Right cardiac atrium (tissue), 5 donors: ENCODE results near the gene SLC2A9. TPM values are rescaled to one million over a fixed set of nuclear protein-coding genes. Genes with fewer than 3 reads are reported as not detected.
"Not testable (repeated sequence)": the region's sequence is repeated elsewhere in the genome, so short reads cannot be mapped to it uniquely, and the experiment has no call there.

ENCODE experiments used
- ATAC-seq, 2 donors: fragments of 200-7000 bp; cut with Tn5 transposase; one replicate each; pipeline versions ENCODE4 v1.8.0 to v1.9.1; 2020; ENCODE audit warnings: moderate library complexity in 2 of 2, mild to moderate bottlenecking in 1 of 2
- DNase-seq, 3 donors: peaks; one replicate each; pipeline ENCODE4 v3.0.0-alpha.2; 2020
- H3K27ac ChIP-seq: one replicate; pipeline ENCODE4 v1.5.1; 2013; ENCODE audit warnings: mild to moderate bottlenecking, low read length, control low read depth, moderate library complexity
- H3K27me3 ChIP-seq: one replicate; pipeline ENCODE4 v1.6.1; 2013; ENCODE audit not compliant: control insufficient read depth, insufficient read depth
- H3K4me1 ChIP-seq: one replicate; pipeline ENCODE4 v1.6.1; 2013; ENCODE audit warnings: low read length; ENCODE audit not compliant: control insufficient read depth, insufficient read depth
- H3K4me3 ChIP-seq: one replicate; pipeline ENCODE4 v1.5.1; 2013; ENCODE audit warnings: low read length, control low read depth
- H3K9me3 ChIP-seq: one replicate; pipeline ENCODE4 v1.6.1; 2013; ENCODE audit warnings: low read length; ENCODE audit not compliant: control insufficient read depth
- WGBS: extraction: QIAGEN DNeasy Blood & Tissue Kit; methylation state at CpG from one replicate; pipeline ENCODE4 v1.1.7; 2013; 5-methylcytosine and 5-hydroxymethylcytosine counted together
- intact Hi-C, 4 donors: fragments of 100-400 bp; cut with DNase I; formaldehyde crosslinking; loops; one replicate each; pipeline versions ENCODE4 v1.11.0 to v1.14.0; 2022 to 2023
- polyA plus RNA-seq: library from polyadenylated mRNA; stranded (reverse); fragments of 200-250 nt; gene quantifications from one replicate; pipeline ENCODE4 v1.2.3, GENCODE V29; 2013
- total RNA-seq, 4 donors: library from RNA; stranded (reverse); fragmentation: NEBNext Ultra II Directional; extraction: Animal tissue kit (Norgen Biotek cat#: 25700); gene quantifications; one replicate each; pipeline ENCODE4 v1.2.1, GENCODE V29; 2021
- donor health status: healthy with polysubstance abuse.
- donor health status: DM: no; HTN: yes; CAD: no.
- donor health status: DM: no; HTN: no; CAD: no.
- donor health status: DM: no; HTN: yes; CAD: no; lungs with severe emphysema.
- donor health status: DM: yes; HTN: yes; CAD: no.

The SLC2A9 gene
- total and polyA plus RNA-seq, 5 donors, result 5.1 to 18.7 (median 13.1) TPM

DNA sequence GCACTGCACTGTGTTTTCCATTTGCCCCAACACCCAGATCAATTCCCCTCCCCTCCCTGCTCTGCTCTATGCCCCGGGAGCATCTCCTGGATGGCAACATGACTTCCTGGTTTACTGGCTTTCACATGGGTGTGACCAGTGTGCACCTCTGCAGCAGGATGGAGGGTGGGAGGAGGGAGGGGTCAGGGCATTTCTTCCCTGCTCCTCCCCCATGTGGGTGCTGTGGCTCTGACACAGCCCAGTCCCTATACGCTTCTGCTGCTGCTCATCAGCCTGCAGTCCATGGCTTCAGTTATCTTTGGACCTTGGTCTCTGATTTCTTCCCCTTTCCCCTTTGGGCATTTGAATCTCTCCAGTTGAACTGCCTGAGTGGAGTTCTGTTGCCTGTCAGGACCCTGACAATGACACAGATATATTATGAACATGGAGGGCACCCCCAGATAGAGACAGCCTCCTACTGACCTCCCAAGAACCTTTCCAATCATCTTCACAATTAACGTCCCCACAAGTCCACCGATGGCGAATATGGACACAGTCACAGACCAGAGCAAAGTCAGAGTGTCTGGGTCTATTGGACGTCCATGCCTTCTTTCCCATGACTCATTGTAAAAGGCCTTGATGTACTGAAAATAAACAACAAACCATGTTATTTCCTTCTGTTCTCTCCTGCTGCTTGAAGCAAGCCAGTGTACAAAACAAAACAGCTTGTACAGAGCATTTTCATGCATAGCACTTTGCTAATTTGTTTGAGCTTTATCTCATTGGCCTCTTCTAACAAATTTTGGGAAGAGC is 24.8 kb downstream of the SLC2A9 start:
- no peaks in the 10 kb centered on the region for H3K9me3 ChIP-seq
- H3K4me1 ChIP-seq, result peaks cover 2% of the 10 kb centered on the region
- H3K4me3 ChIP-seq, result no peak overlapping the region
- no peaks in the 10 kb centered on the region for H3K27me3 ChIP-seq
- DNase-seq, result no peak
- no peak for ATAC-seq
- WGBS, result 72% methylated on average over 6 of the region's 6 CpGs
- no peak overlapping the region for H3K27ac ChIP-seq
- intact Hi-C loops, result loop anchor here in 1 of 4 donors (10.0 kb wide), 1 partner anchor 92 kb away; no protein-coding TSS in a partner anchor

DNA sequence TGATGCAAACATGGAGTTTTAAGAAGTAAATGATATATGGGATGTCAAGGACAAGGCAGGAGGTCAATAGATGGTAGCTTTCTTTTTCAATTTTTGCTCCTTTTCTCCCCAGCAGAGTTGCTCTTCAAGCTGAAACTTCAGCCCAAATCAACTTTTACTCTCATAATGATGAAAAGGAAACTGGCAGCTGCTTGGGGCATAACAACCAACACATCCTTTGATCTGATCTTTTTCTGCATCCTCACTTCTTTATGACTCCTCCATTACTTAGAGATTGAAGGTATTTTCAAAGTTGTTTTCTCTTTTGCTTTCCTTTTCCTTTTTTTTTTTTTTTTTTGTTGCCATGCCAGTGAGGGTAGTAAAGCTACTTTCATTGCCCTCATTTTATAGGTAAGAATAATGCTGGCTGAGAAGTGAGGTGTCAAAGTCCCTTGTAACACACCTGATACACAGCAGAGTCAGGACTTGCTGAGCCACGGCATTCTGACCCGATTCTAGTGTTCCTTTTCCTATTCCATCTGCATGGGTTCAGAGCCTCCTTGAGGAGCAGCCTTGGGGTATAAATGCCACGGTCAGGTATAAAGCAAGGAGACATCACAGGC is 26.9 kb downstream of the SLC2A9 start:
- ATAC-seq (no peak), DNase-seq (no peak)
- 95% methylated on average over 3 of the region's 3 CpGs for WGBS
- Histone ChIP-seq H3K4me1 (peaks cover 11% of the 10 kb centered on the region), H3K9me3 (no peaks in the 10 kb centered on the region), H3K27me3 (no peaks in the 10 kb centered on the region), H3K27ac (no peak overlapping the region), H3K4me3 (no peak overlapping the region)
- intact Hi-C loops, result loop anchor here in 1 of 4 donors (10.0 kb wide), 1 partner anchor 90 kb away; no protein-coding TSS in a partner anchor

DNA sequence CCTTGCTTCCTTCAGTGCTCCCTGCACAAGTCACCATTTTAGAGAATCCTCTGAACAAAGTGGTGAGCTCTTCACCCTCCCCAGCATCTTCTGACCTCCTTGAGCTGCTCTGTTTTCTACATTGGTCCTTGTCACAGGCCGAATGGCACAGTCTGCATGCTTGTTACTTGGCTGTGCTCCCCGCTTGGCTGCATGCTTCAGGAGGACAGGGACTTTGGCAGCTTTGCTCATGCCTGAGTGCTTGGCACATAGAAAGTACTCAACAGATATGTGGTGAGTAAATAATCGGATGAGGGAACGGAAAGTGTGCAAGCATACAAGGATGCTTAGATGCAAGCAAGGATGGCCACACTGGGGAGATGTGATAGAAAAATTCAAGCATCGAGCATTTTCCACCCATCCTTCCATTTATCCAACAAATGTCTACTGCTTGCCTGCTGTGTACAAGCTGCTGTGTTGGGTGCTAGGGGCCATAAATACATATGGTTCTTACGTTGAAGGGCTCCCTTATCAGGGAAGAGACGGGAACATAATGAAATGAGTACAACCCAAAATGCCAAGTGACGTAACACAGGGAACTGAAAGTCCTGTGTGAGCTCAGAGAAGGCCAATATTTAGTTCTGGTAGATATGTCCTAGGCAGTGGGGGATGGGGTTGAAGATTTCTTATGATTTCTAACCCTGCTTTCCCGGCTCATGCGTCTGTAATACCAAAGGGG is 31.2 kb downstream of the SLC2A9 start:
- ATAC-seq, result peak; percentile 81 to 85
- Histone ChIP-seq H3K4me1 (peaks cover 20% of the 10 kb centered on the region), H3K9me3 (no peaks in the 10 kb centered on the region), H3K4me3 (no peak overlapping the region), H3K27ac (peak overlapping the region; percentile 69), H3K27me3 (no peaks in the 10 kb centered on the region)
- intact Hi-C loops, result loop anchor here in 1 of 4 donors (10.0 kb wide), 1 partner anchor 85 kb away; no protein-coding TSS in a partner anchor
- WGBS, result 64% methylated on average over 10 of the region's 10 CpGs
- DNase-seq, result peak; percentile 54 to 82 (median 76)

DNA sequence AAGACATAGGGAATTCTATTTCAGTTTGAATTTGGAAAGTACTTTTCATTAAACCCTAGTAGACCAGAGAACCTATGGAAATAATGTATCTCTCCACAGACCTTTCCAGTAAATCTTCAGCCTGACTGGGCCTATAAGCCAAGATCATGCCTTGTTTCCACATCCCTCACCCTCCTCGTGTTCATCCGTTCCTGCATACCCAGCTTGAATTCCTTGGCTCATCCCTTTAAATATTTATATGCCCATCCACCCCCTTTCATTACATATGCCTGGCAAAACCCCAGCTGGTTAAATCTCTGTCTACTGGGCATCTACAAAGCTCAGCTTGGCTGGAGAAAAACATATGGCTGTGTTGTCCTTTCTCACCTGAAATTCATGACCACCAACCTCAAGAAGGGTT is 32.4 kb downstream of the SLC2A9 start:
- ATAC-seq (no peak), DNase-seq (no peak)
- intact Hi-C loops, result no loop called here
- H3K27ac ChIP-seq, result no peak overlapping the region
- no peaks in the 10 kb centered on the region for H3K27me3 ChIP-seq
- H3K9me3 ChIP-seq, result no peaks in the 10 kb centered on the region
- peaks cover 20% of the 10 kb centered on the region for H3K4me1 ChIP-seq
- 59% methylated on average over 2 of the region's 2 CpGs for WGBS
- H3K4me3 ChIP-seq, result no peak overlapping the region

DNA sequence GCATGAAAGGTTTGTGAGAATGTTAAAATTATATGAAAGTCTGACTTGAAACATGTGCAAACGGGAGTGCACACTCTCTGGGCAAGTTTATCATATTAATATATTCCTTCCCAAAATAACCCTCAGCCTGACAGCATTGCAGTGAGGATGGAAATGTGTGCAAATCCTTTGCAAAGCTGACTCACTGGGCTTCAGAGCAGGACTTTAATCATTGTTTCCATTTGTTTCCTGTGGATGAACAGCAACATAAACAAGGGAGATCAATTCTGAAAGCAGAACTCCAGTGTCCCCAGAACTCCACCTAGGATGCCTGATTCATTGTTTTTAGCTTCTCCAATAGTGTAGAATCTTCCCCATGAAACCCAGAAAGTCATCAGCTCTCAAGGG is 32.9 kb downstream of the SLC2A9 start:
- Histone ChIP-seq H3K4me3 (no peak overlapping the region), H3K9me3 (no peaks in the 10 kb centered on the region), H3K27ac (no peak overlapping the region), H3K27me3 (no peaks in the 10 kb centered on the region), H3K4me1 (peaks cover 20% of the 10 kb centered on the region)
- no peak for DNase-seq
- ATAC-seq, result no peak
- intact Hi-C loops, result no loop called here
- WGBS, result 47% methylated on average over 1 of the region's 1 CpG

DNA sequence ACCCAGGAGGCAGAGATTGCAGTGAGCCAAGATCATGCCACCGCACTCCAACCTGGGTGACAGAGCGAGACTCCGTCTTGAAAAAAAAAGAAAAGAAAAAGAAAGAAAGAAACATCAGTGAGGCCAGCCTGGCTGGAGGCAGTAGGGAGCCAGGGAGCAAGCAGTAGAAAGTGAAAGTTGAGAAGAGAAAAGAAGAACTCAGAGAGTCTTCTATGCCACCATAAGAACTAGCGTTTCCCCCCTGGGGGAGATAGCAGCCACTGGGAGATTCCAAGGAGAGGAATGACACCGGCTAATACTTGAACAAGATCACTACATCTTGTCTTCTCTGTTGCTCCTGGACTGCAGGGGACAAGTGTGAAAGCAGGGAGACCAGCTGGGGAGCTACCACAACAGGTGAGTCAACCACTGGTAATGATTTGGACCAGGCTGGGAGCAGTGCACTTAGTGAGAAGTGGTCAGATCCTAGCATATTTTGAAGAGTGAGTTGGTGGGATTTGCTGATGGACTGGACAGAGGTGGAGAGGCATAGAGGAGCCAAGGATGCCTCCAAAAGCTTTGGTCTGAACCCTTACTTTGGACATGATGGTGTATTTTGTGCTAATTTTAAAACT is 33.4 kb downstream of the SLC2A9 start:
- H3K4me1 ChIP-seq, result peaks cover 20% of the 10 kb centered on the region
- no peaks in the 10 kb centered on the region for H3K9me3 ChIP-seq
- H3K27me3 ChIP-seq, result no peaks in the 10 kb centered on the region
- intact Hi-C loops, result no loop called here
- H3K27ac ChIP-seq, result no peak overlapping the region
- WGBS, result 91% methylated on average over 5 of the region's 5 CpGs
- DNase-seq (no peak), ATAC-seq (no peak)
- H3K4me3 ChIP-seq, result no peak overlapping the region

DNA sequence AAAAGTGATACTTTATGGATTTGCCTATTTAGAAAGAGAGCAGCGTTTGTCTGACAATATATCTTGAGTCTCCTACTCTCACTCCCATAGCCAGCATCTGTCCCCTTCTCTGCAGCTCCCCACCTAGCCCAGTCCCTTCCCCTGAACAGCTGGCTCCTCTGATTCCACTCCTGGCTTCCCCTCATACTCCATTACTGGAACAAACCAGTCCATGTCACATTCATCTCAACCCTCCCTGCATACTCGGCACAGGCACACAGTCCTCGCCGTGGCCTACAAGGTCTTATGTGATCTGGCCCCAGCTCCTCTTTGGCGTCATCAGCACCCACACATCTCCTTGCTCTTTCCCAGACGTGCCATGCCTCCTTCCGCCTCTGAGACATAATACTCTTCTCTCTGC is 36.7 kb downstream of the SLC2A9 start:
- Histone ChIP-seq H3K27ac (no peak overlapping the region), H3K4me3 (no peak overlapping the region), H3K27me3 (no peaks in the 10 kb centered on the region), H3K9me3 (no peaks in the 10 kb centered on the region), H3K4me1 (peaks cover 11% of the 10 kb centered on the region)
- intact Hi-C loops, result no loop called here
- 94% methylated on average over 7 of the region's 7 CpGs for WGBS
- no peak for DNase-seq
- ATAC-seq, result no peak

DNA sequence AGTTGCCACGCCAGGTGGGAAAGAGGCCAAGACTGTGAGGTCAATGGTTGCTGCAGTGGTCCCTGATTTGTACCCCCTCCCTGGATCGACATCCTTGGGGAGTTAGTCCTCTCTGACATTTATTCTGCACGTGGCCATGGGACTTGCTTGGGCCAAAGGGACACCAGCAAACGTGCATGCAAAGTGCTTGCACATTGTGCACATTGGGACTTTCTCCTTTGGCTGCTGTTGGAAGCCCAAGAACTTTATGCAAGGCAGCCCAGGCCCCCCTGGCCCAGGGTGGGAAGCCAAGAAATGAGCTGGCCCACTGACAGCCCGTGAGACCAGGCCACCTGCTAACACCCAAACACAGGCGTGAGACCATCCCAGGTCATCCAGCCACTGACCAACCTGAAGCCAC is 38.1 kb downstream of the SLC2A9 start:
- DNase-seq, result no peak
- no peaks in the 10 kb centered on the region for H3K9me3 ChIP-seq
- H3K4me1 ChIP-seq, result peaks cover 3% of the 10 kb centered on the region
- no peaks in the 10 kb centered on the region for H3K27me3 ChIP-seq
- no peak overlapping the region for H3K27ac ChIP-seq
- no peak for ATAC-seq
- intact Hi-C loops, result no loop called here
- WGBS, result 92% methylated on average over 6 of the region's 6 CpGs
- H3K4me3 ChIP-seq, result no peak overlapping the region

DNA sequence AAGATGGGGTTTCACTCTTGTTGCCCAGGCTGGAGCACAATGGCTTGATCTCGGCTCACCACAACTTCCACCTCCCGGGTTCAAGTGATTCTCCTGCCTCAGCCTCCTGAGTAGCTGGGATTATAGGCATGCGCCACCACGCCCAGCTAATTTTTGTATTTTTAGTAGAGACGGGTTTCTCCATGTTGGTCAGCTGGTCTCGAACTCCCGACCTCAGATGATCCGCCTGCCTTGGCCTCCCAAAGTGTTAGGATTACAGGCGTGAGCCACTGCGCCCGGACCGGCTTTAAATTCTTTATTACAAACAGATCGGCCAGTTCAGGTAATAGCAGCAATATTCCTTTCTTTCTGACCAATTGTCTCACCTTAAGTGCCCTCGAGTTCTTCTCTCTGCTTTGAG is 39.4 kb downstream of the SLC2A9 start:
- H3K27ac ChIP-seq, intact Hi-C loops, H3K4me1 ChIP-seq, ATAC-seq, H3K9me3 ChIP-seq, H3K4me3 ChIP-seq, DNase-seq, H3K27me3 ChIP-seq: not testable (repeated sequence)
- WGBS, result 96% methylated on average over 14 of the region's 14 CpGs

DNA sequence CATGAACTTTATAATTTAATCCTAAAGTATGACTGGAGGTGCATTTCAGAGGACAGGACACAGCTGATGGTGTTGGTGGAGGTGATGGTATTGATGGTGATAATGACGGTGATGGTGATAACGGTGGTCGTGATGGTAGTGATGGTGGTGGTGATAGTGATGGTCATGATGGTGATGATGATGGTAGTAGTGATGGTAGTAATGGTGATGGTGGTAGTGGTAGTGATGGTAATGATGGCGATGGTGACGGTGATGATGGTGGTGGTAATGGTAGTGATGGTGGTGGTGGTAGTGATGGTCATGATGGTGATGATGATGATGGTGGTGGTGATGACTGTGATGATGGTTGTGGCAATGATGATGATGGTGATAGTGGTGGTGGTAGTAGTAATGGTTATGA is 40.4 kb downstream of the SLC2A9 start:
- Histone ChIP-seq H3K27ac (no peak overlapping the region), H3K4me1 (no peaks in the 10 kb centered on the region), H3K27me3 (no peaks in the 10 kb centered on the region), H3K4me3 (no peak overlapping the region), H3K9me3 (no peaks in the 10 kb centered on the region)
- intact Hi-C loops, result no loop called here
- 96% methylated on average over 5 of the region's 5 CpGs for WGBS
- DNase-seq (no peak), ATAC-seq (no peak)
